ENCODE results near the gene AMFR.
A peak's percentile ranks its signal among the peaks of the same experiment; 100 is the strongest.

The AMFR gene

DNA sequence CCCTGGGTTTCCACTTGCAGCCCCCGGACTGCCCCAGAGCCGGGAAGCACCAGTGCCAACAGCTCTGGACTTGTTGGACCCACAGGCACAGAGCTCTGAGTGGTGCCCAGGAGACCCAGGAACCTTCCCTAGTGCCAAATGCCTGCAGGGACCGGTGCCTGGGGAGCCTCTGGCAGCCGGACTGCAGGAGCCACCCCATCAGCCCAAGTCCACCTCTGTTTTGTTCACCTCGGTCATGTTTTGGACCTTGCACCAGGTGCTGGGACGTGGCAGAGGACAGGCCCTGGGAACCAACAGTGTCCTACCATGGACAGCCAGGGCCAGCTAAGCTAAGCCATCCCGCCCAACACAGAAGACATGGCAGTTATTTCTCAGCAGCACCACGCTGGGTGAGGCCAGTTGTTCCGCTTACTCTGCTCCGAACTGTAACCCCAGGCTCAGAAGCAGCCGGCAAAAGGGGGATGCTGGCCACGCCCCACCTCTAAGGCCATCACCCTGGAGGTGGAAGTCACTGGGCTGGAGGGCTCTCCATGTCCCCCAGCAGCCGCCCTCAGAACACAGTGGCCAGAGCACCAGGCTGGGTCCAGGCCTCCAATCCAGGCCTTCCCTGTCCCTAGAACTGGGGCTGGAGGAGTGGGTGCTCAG is 79.8 kb downstream of the AMFR start:
- no peak for DNase-seq

DNA sequence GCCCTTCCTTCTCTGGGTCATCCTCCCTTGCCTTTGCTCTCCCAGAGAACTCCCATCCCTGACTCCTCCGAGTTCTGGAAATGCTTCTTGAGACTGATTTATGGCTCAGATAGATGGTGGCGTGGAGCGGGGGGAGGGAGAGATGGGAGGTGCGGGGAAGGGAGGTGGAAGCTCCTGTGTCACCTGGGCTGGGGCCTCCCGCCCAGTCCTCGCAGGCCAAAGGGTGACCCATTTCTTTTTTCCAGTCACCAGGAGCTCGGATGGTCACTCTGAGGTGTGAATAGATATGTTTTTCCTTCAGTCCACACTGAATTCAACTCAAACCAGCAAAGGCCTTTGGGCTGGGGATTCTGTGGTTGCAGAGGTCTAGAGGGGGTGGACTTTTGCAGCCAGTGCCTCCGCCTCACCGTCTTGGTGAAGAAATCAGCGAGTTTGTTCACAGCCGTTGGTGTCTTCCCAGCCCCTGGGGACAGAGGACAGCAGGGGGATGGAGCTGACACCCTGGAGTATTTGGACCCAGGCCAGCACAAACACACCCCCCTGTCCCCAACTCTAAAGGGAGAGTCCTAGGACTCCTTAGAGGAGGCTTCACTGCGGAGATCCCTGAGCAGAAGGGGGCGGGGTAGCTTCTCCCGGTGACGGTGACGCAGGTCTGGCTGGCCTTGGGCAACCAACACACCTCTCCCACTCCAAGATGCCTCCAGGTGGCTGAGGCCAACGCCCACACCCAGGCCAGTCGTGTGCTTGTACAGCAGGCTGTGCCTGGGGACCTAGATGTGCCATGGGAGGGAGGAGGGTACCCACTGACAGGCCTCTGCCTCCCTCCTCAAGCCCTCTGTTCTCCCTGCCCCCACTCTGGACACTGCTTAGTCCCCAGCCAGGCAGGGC is 80.6 kb downstream of the AMFR start:
- DNase-seq, result no peak

DNA sequence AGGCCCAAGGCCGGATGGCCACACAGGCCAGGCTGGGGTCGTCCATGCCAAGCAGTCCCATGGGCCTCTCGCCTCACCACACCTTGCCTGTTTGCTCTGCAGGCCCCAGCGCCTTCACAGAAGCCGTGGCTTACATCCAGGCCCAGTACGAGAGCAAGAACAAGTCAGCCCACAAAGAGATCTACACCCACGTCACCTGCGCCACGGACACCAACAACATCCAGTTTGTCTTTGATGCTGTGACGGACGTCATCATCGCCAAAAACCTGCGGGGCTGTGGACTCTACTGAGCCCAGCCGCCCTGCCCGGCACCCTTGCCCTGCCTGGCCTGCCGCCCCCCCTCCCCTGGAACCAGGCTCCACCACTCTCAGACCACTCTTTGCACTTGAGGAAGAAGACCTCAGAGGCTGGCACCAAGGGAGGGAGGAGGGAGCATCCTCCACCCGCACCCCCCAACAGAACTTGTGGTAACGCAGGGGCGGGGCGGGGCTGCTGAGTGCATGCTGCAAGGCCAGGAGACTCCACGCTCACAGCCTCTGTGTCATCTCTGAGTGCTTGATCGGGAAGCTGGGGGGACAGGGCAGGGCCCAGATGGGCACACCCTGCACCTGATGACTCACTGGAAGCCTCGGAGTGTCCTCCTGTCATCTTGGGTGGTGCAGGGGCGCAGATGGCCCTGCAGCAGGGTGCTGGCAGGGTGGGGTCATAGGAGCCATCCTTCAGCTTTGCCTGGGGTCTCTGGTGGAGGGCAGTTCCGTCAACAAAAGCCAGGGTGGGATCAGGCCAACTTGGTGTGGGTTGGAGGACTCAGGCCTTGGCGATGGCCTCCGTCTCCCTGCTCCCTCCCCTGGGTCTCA is 81.5 kb downstream of the AMFR start:
- DNase-seq, result no peak

- peak; percentile 42 for DNase-seq
Measured at GRCh38 chr16:56341656-56342399, 83.5 kb downstream of the AMFR start.

- DNase-seq, result no peak
Measured at GRCh38 chr16:56340864-56341365, 84.4 kb downstream of the AMFR start.

GRCh38 chr16:56340416-56340815 is 84.9 kb downstream of the AMFR start:
- DNase-seq, result no peak

GRCh38 chr16:56339431-56340195 is 85.7 kb downstream of the AMFR start:
- DNase-seq, result no peak

GRCh38 chr16:56338566-56339318 is 86.6 kb downstream of the AMFR start:
- DNase-seq, result no peak

DNA sequence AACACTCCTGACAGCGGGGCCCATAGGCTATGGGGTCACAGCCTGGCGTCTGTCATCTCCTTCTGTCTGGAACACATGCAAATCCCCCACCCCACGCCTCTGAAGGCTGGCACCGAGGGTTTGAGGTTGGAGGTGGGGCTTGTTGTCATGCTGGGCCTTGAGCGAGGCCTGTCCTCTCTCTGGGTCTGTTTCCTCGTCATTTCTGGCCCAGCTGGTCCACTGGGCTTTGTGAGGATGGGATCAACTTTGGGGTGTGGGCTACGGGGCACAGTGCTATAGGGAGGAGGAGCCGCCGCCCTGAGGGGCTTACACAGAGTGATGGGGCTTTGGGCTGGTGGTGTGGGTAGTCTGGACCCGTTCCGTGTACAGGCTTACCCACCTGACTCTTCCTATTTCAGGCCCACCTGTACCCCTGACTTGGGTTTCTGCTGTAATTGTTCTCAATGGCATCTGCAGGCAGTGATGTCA is 87.5 kb downstream of the AMFR start:
- no peak for DNase-seq

- DNase-seq, result no peak
Measured at GRCh38 chr16:56337131-56337857, 88.1 kb downstream of the AMFR start.

- DNase-seq, result no peak
Measured at GRCh38 chr16:56336711-56337110, 88.6 kb downstream of the AMFR start.

DNA sequence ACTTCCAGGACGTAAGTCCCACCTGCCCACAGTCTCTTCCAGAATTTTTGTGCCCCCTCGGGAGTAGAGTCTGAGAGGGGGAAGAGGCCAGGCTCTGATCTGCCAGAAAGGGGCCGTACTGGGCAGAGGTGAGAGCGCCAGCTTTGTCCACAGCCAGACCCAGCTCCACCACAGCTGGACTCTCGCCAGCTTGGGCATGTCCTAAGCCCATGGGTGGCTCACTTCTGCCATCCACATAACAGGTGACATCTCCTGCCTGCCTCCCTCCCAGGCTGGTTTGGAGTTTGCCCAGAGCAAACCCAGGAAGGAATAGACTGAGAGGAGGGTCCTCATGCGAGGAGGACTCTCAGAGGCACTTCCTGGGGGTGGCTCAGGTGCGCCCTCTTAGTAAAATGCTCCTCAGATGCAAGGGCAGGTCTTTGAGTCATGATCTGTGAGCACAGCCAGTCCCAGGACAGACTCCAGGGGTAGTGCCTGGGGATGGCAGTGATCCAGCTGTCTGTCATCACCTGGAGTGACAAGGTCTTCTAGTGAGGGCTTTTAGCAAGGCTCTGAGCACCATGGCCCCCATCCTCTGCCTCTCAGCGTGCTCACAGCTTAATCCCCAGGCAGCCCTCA is 89.2 kb downstream of the AMFR start:
- DNase-seq, result no peak

GRCh38 chr16:56334761-56335160 is 90.6 kb downstream of the AMFR start:
- DNase-seq, result no peak

DNA sequence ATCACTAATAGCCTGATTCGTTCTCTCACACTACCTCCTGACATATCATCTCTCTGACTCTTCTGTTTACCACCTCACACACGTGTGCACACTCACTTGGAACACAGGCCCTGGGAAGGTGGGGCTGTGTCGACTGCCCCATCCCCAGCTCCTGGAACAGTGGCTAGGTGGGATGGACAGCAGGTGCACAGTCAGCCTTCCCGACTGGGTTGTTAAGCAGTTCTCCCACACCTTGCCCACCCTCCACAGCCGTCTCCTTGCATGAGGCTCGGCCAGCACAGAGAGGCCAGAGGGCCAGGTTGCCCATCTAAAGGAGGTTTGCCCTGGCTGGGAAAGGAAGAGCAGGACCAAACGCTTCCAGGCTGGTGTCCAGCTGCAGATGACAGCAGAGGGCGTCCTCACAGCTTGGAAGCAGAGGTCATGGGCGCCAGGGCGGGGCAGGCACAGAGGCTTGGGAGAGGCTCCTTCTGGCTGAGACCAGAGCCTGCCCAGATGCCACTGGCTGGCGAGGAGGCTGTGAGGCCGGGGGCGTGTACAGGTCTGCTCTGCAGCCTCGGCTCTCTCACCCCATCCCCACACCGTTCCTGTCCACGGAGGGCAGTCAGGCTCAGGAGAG is 92.8 kb downstream of the AMFR start:
- DNase-seq, result peak; percentile 72

GRCh38 chr16:56331915-56332314 is 93.4 kb downstream of the AMFR start:
- no peak for DNase-seq

GRCh38 chr16:56331399-56331798 is 93.9 kb downstream of the AMFR start:
- DNase-seq, result no peak

- no peak for DNase-seq
Measured at GRCh38 chr16:56330476-56330875, 94.9 kb downstream of the AMFR start.

- no peak for DNase-seq
Measured at GRCh38 chr16:56329887-56330286, 95.5 kb downstream of the AMFR start.
